PC-3 (cell line): ENCODE data around the gene SLIT1.

Source experiments
- EZH2 ChIP-seq: fragments of 300-600 bp; sonication (generic); IDR thresholded peaks from one replicate; pipeline ENCODE4 v1.6.1; 2017; ENCODE audit warnings: antibody characterized with exemption, mild to moderate bottlenecking, low read length; ENCODE audit not compliant: unreplicated experiment
- EZH2phosphoT487 ChIP-seq: fragments of 300-600 bp; sonication (generic); IDR thresholded peaks from 2 replicates; pipeline ENCODE4 v1.6.1; 2018; ENCODE audit warnings: mild to moderate bottlenecking, antibody characterized with exemption, low read length, borderline replicate concordance
- TF ChIP-seq, protein P1 (sequence below): fragments of 300-600 bp; sonication (generic); conservative IDR thresholded peaks from 2 replicates; pipeline ENCODE4 v1.5.1; 2017; ENCODE audit warnings: antibody characterized with exemption, low read depth, mild to moderate bottlenecking, low read length

DNA sequence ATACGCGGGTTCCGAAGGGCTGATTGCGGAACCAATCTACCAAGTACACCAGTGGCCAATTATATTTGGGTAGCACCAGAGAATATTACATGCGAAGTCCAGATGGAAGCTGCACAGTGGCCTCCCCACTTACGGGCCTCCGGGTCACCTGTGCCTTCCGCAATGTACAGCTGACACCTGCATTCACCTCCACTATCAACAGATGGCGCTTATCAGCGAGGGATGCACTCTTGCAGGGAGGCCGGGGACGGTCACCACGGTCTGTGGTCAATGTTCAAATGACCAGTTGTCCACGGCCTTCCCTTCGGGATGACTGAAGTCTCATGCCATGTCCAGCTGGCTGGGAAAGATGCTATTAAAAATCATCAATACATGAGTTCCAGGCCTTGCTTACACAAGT, 47.6 kb downstream of the SLIT1 start:
- TF ChIP-seq, protein P1, sequence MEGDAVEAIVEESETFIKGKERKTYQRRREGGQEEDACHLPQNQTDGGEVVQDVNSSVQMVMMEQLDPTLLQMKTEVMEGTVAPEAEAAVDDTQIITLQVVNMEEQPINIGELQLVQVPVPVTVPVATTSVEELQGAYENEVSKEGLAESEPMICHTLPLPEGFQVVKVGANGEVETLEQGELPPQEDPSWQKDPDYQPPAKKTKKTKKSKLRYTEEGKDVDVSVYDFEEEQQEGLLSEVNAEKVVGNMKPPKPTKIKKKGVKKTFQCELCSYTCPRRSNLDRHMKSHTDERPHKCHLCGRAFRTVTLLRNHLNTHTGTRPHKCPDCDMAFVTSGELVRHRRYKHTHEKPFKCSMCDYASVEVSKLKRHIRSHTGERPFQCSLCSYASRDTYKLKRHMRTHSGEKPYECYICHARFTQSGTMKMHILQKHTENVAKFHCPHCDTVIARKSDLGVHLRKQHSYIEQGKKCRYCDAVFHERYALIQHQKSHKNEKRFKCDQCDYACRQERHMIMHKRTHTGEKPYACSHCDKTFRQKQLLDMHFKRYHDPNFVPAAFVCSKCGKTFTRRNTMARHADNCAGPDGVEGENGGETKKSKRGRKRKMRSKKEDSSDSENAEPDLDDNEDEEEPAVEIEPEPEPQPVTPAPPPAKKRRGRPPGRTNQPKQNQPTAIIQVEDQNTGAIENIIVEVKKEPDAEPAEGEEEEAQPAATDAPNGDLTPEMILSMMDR: peak; percentile 57
- TF ChIP-seq EZH2 (no peak), EZH2phosphoT487 (no peak)
